ENCODE data around the gene GPR18. TPM values are rescaled to one million over a fixed set of nuclear protein-coding genes. Genes with fewer than 3 reads are reported as not detected.

GPR18 gene
- total RNA-seq, 8 experiments from 2014 or later: 0.63 to 9.4 (median 1.1) TPM

DNA sequence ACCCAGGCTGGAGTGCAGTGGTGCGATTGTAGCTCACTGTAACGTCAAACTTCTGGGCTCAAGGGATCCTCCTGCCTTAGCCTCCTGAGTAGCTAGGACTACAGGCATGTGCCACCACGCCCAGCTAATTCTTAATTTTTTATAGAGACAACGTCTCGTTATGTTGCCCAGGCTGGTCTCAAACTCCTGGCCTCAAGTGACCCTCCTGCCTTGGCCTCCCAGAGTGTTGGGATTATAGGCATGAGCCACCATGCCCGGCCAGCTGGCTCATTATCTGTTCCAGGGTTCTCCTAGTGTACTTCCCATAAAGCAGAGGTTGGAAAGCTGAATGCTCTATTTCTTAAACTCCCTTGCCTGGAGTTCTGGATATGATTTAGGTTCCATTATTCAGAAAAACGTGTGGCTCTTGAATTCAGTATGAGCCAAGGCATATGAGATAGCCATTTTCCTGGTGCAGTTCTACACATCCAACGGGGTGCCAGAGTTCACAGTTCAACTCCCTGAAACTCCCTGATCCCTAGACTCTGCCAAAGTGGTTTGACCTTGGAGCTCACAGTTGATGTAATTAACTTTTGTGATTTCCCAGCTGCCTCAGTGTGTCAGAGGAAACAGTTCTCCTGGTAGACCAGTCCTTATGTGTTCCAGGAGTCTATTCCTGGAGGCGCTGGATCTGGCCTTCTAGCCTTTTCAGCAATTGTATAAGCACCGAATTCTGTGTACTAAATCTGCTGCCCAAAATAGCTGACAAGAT, 27.4 kb upstream of the GPR18 start:
- in situ Hi-C loops (cut with MboI; ENCODE audit: low pct_unique_long_range_greater_than_20kb in 2 of 9, low sequenced_read_pairs in 9 of 9, unreplicated experiment in 9 of 9): no loop called here
- Histone ChIP-seq H3K4me3 (no peak overlapping the region), H3K27ac (no peak overlapping the region), H3K4me1 (replicated peaks in 1 of 2) (no peaks in the 10 kb centered on the region)
- 64 to 100% (median 91%) methylated on average over 2 to 7 of the region's 10 CpGs for WGBS, 10 experiments
- no peak for ATAC-seq (replicated peaks in 6 of 8)

DNA sequence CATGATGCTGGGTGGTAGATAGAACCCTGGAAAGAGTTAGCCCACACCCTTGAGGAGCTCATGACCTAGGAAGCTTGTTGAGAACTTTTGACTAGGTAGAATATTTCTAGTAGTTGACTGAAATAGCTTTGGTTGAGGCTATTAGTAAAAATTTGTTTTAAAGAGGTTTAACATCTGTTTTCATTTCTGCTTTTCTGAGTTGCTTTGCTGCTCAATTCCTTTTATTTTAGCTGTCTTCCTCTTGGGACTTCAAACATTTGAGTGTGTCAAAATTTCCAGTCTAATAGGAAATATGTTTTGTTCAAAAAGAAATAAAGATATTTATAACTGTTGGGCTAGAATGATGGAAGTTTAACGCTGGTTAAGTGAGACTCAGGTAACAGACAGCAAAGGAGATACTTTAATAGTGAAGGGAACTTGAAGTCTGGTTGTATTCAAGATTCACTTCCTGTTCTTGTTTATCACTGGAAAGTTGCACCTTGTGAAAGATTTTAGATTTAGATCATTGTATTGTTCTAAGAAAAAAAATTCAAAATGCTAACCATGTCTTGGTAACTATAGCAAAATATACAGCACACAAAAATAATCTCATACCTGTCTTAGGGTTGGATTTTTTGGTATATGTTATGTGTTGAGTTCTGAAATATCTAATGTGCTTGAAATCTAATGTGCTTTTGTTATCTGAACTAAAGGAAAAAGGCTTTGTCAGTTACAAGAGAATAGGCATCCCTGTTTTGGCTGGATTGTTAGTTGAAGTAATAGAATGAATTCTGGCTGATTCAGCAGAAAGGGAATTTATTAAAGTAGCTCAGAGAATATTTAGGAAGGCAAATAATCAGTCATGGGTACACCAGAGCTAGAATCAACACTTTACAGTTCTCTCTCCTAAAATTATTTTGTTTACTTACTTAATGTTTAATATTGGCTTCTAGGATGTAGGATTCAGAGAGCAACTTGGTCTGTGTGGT, 24.4 kb upstream of the GPR18 start:
- Histone ChIP-seq H3K27ac (no peak overlapping the region), H3K4me1 (replicated peaks in 1 of 2) (no peaks in the 10 kb centered on the region), H3K4me3 (no peak overlapping the region)
- in situ Hi-C loops (cut with MboI; ENCODE audit: low pct_unique_long_range_greater_than_20kb in 2 of 9, low sequenced_read_pairs in 9 of 9, unreplicated experiment in 9 of 9): no loop called here
- 8 to 100% (median 88%) methylated on average over 1 of the region's 1 CpG for WGBS, 10 experiments
- no peak for ATAC-seq (replicated peaks in 6 of 8)

DNA sequence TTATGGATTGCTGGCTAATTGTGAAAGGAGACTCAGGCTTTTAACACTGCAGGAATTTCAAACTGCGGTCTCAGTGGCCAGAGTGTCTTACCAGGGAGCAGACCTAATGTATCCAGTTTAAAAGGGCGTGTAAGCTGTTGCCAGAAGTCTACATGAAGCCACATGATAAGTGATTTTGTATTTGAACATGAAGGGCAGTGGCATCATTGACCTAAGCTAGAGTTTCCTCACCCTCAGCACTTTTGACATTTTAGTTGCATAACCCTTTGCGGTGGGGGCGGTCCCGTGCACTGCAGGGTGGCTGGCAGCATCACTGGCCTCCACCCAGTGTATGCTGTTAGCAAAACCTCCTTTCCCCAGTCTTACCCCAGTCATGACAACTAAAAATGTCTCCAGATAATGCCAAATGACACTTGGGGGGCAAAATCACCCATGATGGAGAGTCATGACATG, 23.7 kb upstream of the GPR18 start:
- in situ Hi-C loops (cut with MboI; ENCODE audit: low pct_unique_long_range_greater_than_20kb in 2 of 9, low sequenced_read_pairs in 9 of 9, unreplicated experiment in 9 of 9): no loop called here

DNA sequence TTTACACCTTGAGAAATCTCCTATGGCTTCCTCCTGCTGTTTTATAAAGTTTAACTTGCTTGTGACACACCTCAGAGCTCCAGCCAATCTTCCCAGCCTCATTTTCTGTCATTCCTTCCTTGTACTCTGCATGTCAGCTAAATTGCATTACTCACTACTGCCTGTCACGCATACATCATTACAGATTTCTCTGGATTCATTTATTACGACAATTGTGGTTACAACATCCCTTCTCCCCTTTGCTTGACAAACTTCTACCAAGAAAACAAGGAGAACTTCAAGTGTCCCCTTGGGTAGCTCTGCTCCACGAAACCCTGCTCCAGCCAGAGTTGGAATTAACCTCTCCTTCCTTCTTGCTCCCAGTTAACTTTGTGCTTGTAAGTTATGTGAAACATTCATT, 22.0 kb upstream of the GPR18 start:
- no peak overlapping the region for H3K4me3 ChIP-seq
- peak in 2 of 8 experiments; percentile 76 to 82 for ATAC-seq (replicated peaks in 6 of 8)
- WGBS, 10 experiments: 60 to 100% (median 94%) methylated on average over 2 to 3 of the region's 3 CpGs; no CpG with 5 or more reads in 3 of the 10 experiments
- in situ Hi-C loops (cut with MboI; ENCODE audit: low pct_unique_long_range_greater_than_20kb in 2 of 9, low sequenced_read_pairs in 9 of 9, unreplicated experiment in 9 of 9): no loop called here
- H3K4me1 ChIP-seq (replicated peaks in 1 of 2): no peaks in the 10 kb centered on the region
- H3K27ac ChIP-seq: no peak overlapping the region

More for the DNA sequence above, 23.7 kb upstream of the GPR18 start:
- Histone ChIP-seq H3K4me3 (no peak overlapping the region), H3K27ac (no peak overlapping the region), H3K4me1 (replicated peaks in 1 of 2) (no peaks in the 10 kb centered on the region)
- WGBS, 10 experiments: 14 to 100% (median 87%) methylated on average over 1 to 5 of the region's 5 CpGs; no CpG with 5 or more reads in 3 of the 10 experiments
- ATAC-seq (replicated peaks in 6 of 8): peak in 2 of 8 experiments; percentile 57 to 72

DNA sequence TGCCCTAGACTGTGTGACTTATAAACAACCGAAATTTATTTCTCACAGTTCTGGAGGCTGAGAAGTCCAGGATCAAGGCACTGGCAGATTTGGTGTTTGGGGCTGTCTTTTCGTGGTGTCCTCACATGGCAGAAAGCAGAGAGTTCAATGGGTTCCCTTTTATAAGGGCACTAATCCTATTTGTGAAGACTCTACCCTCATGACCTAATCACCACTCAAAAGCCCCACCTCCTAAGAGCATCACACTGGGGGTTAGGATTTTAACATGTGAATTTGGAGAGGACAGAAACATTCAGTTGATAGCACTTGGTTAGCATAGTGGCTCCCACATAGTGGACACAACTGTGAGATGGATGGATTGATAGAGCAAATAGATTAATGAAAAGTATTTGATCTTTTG, 21.5 kb upstream of the GPR18 start:
- ATAC-seq (replicated peaks in 6 of 8): peak in 1 of 8 experiments; percentile 15
- Histone ChIP-seq H3K27ac (no peak overlapping the region), H3K4me1 (replicated peaks in 1 of 2) (no peaks in the 10 kb centered on the region), H3K4me3 (no peak overlapping the region)
- in situ Hi-C loops (cut with MboI; ENCODE audit: low pct_unique_long_range_greater_than_20kb in 2 of 9, low sequenced_read_pairs in 9 of 9, unreplicated experiment in 9 of 9): no loop called here
- 90 to 100% (median 100%) methylated on average over 1 to 2 of the region's 2 CpGs; no CpG with 5 or more reads in 5 of the 10 experiments for WGBS, 10 experiments

DNA sequence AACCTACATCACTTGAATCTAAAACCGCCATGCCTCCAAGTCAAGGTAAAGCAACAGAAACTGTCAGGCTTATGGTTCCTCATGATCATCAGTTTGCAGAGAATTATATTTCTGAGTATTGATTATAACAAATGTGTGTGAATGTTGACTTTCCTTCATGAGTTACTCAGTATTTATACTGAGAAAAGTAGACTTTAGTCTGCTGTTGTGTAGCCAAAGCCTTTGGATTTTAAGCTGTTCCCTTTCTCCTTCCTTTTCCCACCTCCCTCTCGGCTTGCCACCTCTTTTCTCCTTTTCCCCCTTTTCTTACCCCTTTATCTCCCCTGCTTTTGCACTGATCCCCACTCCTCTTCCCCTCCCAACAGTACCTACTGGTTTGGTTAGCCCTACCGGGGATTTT, 20.7 kb upstream of the GPR18 start:
- Histone ChIP-seq H3K4me1 (replicated peaks in 1 of 2) (no peaks in the 10 kb centered on the region), H3K4me3 (no peak overlapping the region), H3K27ac (no peak overlapping the region)
- in situ Hi-C loops (cut with MboI; ENCODE audit: low pct_unique_long_range_greater_than_20kb in 2 of 9, low sequenced_read_pairs in 9 of 9, unreplicated experiment in 9 of 9): no loop called here
- 72 to 100% (median 90%) methylated on average over 1 to 3 of the region's 3 CpGs; no CpG with 5 or more reads in 1 of the 10 experiments for WGBS, 10 experiments
- ATAC-seq (replicated peaks in 6 of 8): no peak

DNA sequence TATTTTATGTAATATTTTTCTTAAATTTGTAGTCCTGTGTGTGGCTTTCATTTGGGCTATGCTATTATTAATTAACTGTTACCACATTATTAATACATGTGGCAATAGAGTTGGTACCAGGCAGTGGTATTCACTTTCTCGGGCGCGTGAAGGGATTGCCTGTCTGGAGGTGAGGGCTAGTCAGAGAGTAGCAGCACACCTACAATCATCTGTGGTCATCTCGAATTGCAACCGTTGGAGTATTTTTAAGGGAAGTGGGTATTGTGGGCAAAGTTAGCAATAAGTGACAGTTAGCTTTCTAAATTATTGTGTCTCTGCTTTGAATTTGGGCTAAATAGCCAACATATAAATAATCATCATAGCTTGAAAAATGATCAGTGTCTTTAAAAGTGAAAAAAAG, 20.0 kb upstream of the GPR18 start:
- 90 to 100% (median 97%) methylated on average over 1 to 5 of the region's 5 CpGs; no CpG with 5 or more reads in 1 of the 10 experiments for WGBS, 10 experiments
- Histone ChIP-seq H3K4me1 (replicated peaks in 1 of 2) (no peaks in the 10 kb centered on the region), H3K4me3 (no peak overlapping the region), H3K27ac (no peak overlapping the region)
- ATAC-seq (replicated peaks in 6 of 8): no peak
- in situ Hi-C loops (cut with MboI; ENCODE audit: low pct_unique_long_range_greater_than_20kb in 2 of 9, low sequenced_read_pairs in 9 of 9, unreplicated experiment in 9 of 9): no loop called here

DNA sequence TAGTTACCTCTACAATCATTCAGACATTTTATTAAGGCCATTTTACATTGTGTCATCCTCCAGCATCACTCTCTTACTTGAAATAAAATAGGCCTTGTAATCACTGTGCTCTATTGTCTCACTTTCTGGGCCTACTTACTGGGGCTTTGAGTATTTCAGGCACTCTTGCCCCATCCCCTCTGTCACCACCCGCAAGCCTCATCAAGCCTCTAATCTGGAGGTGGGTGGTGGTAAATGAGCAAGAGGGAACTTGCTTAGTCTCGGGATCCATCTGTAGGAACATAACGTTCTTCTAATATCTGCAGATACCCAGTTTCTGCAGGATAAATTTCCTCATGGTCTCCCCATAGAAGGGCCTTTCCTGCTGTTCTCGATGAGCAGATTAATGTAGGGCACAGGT, 19.4 kb upstream of the GPR18 start:
- Histone ChIP-seq H3K27ac (no peak overlapping the region), H3K4me3 (no peak overlapping the region), H3K4me1 (replicated peaks in 1 of 2) (no peaks in the 10 kb centered on the region)
- in situ Hi-C loops (cut with MboI; ENCODE audit: low pct_unique_long_range_greater_than_20kb in 2 of 9, low sequenced_read_pairs in 9 of 9, unreplicated experiment in 9 of 9): no loop called here
- WGBS, 10 experiments: 82 to 100% (median 93%) methylated on average over 1 to 4 of the region's 4 CpGs; no CpG with 5 or more reads in 3 of the 10 experiments
- no peak for ATAC-seq (replicated peaks in 6 of 8)

DNA sequence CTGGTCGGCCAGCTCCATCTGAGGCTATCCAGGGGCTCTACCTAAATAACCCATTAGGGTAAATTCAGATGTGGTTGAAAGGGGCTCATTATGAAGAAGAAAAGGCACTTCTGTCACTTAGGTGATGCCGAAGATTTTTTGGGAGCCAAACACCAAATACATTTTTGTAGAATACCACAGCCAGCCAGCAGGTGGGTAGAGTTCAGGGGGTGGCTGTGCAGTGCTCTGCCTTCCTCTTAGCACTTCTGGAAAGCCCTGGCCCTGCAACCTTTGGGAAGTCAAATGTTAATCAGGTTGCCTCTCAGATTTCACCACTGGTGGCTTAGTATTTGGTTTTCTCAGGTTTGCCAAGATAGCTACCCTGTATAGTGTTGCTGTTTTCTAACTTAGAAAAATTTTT, 18.5 kb upstream of the GPR18 start:
- no peak for ATAC-seq (replicated peaks in 6 of 8)
- no peaks in the 10 kb centered on the region for H3K4me1 ChIP-seq (replicated peaks in 1 of 2)
- H3K27ac ChIP-seq: no peak overlapping the region
- in situ Hi-C loops (cut with MboI; ENCODE audit: low pct_unique_long_range_greater_than_20kb in 2 of 9, low sequenced_read_pairs in 9 of 9, unreplicated experiment in 9 of 9): no loop called here
- no peak overlapping the region for H3K4me3 ChIP-seq
- 80 to 100% (median 92%) methylated on average over 1 to 2 of the region's 2 CpGs; no CpG with 5 or more reads in 4 of the 10 experiments for WGBS, 10 experiments

DNA sequence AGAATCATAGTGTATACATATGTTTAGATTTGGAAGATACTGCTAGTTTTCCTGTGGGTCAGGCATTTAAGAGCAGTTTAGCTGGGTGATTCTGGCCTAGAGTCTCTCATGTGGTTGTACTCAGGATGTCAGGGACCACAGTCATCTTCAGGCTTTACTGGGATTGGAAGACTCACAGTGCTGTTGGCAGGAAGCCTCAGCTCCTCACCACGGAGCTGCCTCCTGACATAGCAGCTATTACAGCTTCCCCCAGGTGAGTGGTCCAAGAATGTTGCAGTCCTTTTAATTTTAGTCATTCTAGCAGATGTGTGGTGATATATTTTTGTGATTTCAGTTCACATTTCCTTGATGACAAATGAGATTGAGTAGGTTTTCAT, 16.9 kb upstream of the GPR18 start:
- WGBS, 10 experiments: 0 to 75% (median 40%) methylated on average over 1 of the region's 1 CpG; no CpG with 5 or more reads in 4 of the 10 experiments
- ATAC-seq (replicated peaks in 6 of 8): no peak
- H3K4me1 ChIP-seq (replicated peaks in 1 of 2): no peaks in the 10 kb centered on the region
- H3K4me3 ChIP-seq: no peak overlapping the region
- H3K27ac ChIP-seq: no peak overlapping the region
- in situ Hi-C loops (cut with MboI; ENCODE audit: low pct_unique_long_range_greater_than_20kb in 2 of 9, low sequenced_read_pairs in 9 of 9, unreplicated experiment in 9 of 9): no loop called here

DNA sequence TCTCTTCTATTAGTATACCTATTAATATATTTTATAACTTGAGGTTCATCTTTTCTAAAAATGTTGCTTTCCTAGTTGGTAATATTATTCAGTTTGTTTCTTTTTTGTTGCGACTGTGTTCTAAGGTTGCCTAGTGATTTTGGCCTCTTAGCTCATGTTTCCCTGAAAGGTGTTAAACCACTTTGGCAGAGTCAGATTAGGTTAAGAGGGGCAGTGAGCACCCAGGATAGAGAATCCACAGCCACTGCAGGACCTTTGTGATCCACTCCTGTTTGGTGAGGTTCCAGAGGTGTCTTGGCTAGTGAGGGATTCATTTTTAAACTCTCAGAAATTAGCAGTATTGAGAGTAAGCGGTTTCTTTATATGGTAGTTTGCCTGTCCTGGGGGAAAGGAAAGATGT, 14.9 kb upstream of the GPR18 start:
- Histone ChIP-seq H3K4me1 (replicated peaks in 1 of 2) (no peaks in the 10 kb centered on the region), H3K27ac (no peak overlapping the region), H3K4me3 (no peak overlapping the region)
- in situ Hi-C loops (cut with MboI; ENCODE audit: low pct_unique_long_range_greater_than_20kb in 2 of 9, low sequenced_read_pairs in 9 of 9, unreplicated experiment in 9 of 9): no loop called here
- WGBS, 10 experiments: 80 to 100% (median 100%) methylated on average over 1 to 2 of the region's 2 CpGs
- ATAC-seq (replicated peaks in 6 of 8): no peak

DNA sequence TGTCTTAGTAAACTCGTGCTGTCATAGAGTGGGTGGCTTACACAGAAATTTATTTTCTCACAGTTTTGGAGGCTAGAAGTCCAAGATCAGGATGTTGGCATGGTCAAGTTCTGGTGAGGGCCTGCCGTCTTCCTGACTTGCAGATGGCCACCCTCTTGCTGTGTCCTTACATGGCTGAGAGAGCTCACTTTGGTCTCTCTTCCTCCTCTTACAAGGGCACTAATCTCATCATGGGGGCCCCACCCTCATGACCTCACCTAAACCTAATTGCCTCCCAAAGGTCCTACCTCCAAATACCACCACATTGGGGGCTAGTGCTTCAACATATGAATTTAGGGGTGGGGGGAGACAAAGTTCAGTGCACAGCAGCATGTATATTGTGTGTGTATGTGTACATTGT, 14.3 kb upstream of the GPR18 start:
- no peak for ATAC-seq (replicated peaks in 6 of 8)
- WGBS, 10 experiments: 92 to 100% (median 100%) methylated on average over 1 to 2 of the region's 2 CpGs; no CpG with 5 or more reads in 2 of the 10 experiments
- in situ Hi-C loops (cut with MboI; ENCODE audit: low pct_unique_long_range_greater_than_20kb in 2 of 9, low sequenced_read_pairs in 9 of 9, unreplicated experiment in 9 of 9): no loop called here
- Histone ChIP-seq H3K4me3 (no peak overlapping the region), H3K27ac (no peak overlapping the region), H3K4me1 (replicated peaks in 1 of 2) (no peaks in the 10 kb centered on the region)

DNA sequence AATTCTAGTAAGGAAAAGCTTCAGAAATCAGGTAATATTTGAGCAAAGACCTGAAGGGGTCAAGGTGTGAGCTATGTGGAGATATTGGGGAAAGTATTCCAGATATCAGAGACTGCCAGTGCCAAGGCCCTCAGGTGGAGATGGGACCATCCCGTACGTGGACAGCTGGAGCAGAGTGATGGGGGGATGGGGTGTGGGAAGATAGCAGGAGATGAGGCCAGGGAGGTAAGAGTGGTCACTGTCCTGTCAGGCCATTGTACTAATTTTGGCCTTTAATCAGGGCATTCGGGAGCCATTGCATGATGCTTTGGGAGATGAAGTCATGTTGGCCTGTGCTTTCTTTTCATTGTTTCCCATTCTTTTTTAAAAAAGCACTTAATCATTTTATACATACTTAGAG, 13.1 kb upstream of the GPR18 start:
- Histone ChIP-seq H3K4me1 (replicated peaks in 1 of 2) (no peaks in the 10 kb centered on the region), H3K4me3 (no peak overlapping the region), H3K27ac (no peak overlapping the region)
- ATAC-seq (replicated peaks in 6 of 8): no peak
- in situ Hi-C loops (cut with MboI; ENCODE audit: low pct_unique_long_range_greater_than_20kb in 2 of 9, low sequenced_read_pairs in 9 of 9, unreplicated experiment in 9 of 9): no loop called here
- 38 to 100% (median 95%) methylated on average over 1 to 3 of the region's 3 CpGs for WGBS, 10 experiments
